Stimulated activated CD8-positive, alpha-beta memory T cell treated with anti-CD3 and anti-CD28 coated beads, Interleukin-4, amount 100 ng/mL, for 48 hours (primary cell): Measurements from ENCODE around the gene PXK.
"Not testable (repeated sequence)": the region's sequence is repeated elsewhere in the genome, so short reads cannot be mapped to it uniquely, and the experiment has no call there.

Experiments
- DNase-seq: peaks from one replicate; pipeline ENCODE4 v3.0.0-alpha.2; 2020

The PXK gene

GRCh38 chr3:58332575-58333188, at the start of gene PXK:
Gene PXK, plus strand, starts transcription at chr3:58332892. Its CDS starts 97 bp downstream, at chr3:58332989.
- DNase-seq: peak; percentile 84

GRCh38 chr3:58285334-58285733, 47.4 kb upstream of the PXK start:
- DNase-seq: no peak

- no peak for DNase-seq
Observed at GRCh38 chr3:58287354-58287753, 45.3 kb upstream of the PXK start.

- DNase-seq: no peak
Observed at GRCh38 chr3:58288011-58288728, 44.5 kb upstream of the PXK start.

GRCh38 chr3:58288964-58289613, 43.6 kb upstream of the PXK start:
- DNase-seq: not testable (repeated sequence)

- DNase-seq: not testable (repeated sequence)
Observed at GRCh38 chr3:58290446-58290845, 42.2 kb upstream of the PXK start.

GRCh38 chr3:58291671-58292338, 40.9 kb upstream of the PXK start:
- DNase-seq: no peak

- DNase-seq: no peak
Observed at GRCh38 chr3:58292866-58293265, 39.8 kb upstream of the PXK start.

- DNase-seq: no peak
Observed at GRCh38 chr3:58293516-58293915, 39.2 kb upstream of the PXK start.

- no peak for DNase-seq
Observed at GRCh38 chr3:58296269-58296668, 36.4 kb upstream of the PXK start.

- DNase-seq: no peak
Observed at GRCh38 chr3:58296843-58297242, 35.8 kb upstream of the PXK start.

- no peak for DNase-seq
Observed at GRCh38 chr3:58298190-58298589, 34.5 kb upstream of the PXK start.

- no peak for DNase-seq
Observed at GRCh38 chr3:58299075-58299474, 33.6 kb upstream of the PXK start.

- DNase-seq: no peak
Observed at GRCh38 chr3:58299839-58300516, 32.7 kb upstream of the PXK start.

- peak; percentile 100 for DNase-seq
Observed at GRCh38 chr3:58305882-58306711, 26.6 kb upstream of the PXK start, which contains the start of the genes HTD2 and RPP14. Gene HTD2, plus strand, starts transcription at chr3:58306520. Its CDS starts 11,094 bp downstream, at chr3:58317614. Gene RPP14, plus strand, starts transcription at chr3:58306245. Its CDS starts 4,085 bp downstream, at chr3:58310330.

GRCh38 chr3:58307639-58308215, 25.0 kb upstream of the PXK start:
- DNase-seq: no peak

GRCh38 chr3:58308728-58309127, 24.0 kb upstream of the PXK start:
- no peak for DNase-seq

GRCh38 chr3:58317811-58318210, 14.9 kb upstream of the PXK start:
- DNase-seq: no peak

GRCh38 chr3:58321791-58322190, 10.9 kb upstream of the PXK start:
- no peak for DNase-seq

GRCh38 chr3:58322793-58323192, 9.9 kb upstream of the PXK start:
- no peak for DNase-seq
